ENCODE results near the gene CEACAM6. TPM values are rescaled to one million over a fixed set of nuclear protein-coding genes. Genes with fewer than 3 reads are reported as not detected.

The CEACAM6 gene
- total and polyA plus RNA-seq, 9 of the 15 experiments (the other 6 are each of a cell fraction or from before 2014, with no cell fraction given) = 0.24 TPM; not detected in 8

GRCh38 chr19:41792513-41793413 is 37.4 kb downstream of the CEACAM6 start:
- WGBS (ENCODE audit: insufficient coverage, low coverage, missing lambda C conversion rate) = 2% methylated on average over 22 of the region's 22 CpGs
- BruUV-seq (replicated peaks) = no TSS peak
- no peaks in the 10 kb centered on the region for H3K4me1 ChIP-seq (replicated peaks in 1 of 2; ENCODE audit: control insufficient read depth in 2 of 2, insufficient read depth in 2 of 2, low read length in 2 of 2)
- no peak overlapping the region for H3K4me3 ChIP-seq
- intact Hi-C loops (cut with micrococcal nuclease) (loop anchor here (2.0 kb wide), 1 partner anchor 28 kb away; no protein-coding TSS in a partner anchor), in situ Hi-C loops (cut with MboI) (loop anchor here (10.0 kb wide), 1 partner anchor 162 kb away; the partner anchor contains the start of gene RABAC1)
- ATAC-seq = peak; percentile 91
- no peaks in the 10 kb centered on the region for H3K79me2 ChIP-seq (ENCODE audit: control insufficient read depth, insufficient read depth, low read length)
- no peaks in the 10 kb centered on the region for H3K36me3 ChIP-seq (ENCODE audit: control insufficient read depth, insufficient read depth, low read length)
- peaks cover 5 to 23% of the 10 kb centered on the region in 2 experiments; a peak in 4 of 5 replicates for H3K27me3 ChIP-seq (ENCODE audit: control insufficient read depth in 2 of 2, insufficient read depth in 2 of 2, low read length in 2 of 2)
- H3K9me1 ChIP-seq (ENCODE audit: control insufficient read depth, insufficient read depth, low read length) = no peaks in the 10 kb centered on the region
- CTCF ChIA-PET (ENCODE audit: low intra/inter-chr PET ratio) = interaction anchor here (0.7 to 2.0 kb wide), 5 partner anchors 28 to 165 kb away, joined by 4 to 16 read pairs (median 6); no protein-coding TSS in a partner anchor
- FAIRE-seq = peak; percentile 88
- H3K9ac ChIP-seq (ENCODE audit: insufficient read depth in 1 of 2, low read depth in 2 of 2, low read length in 2 of 2) = no peak overlapping the region
- H2AFZ ChIP-seq (ENCODE audit: low read depth, low read length) = no peak overlapping the region
- H3K9me3 ChIP-seq (replicated peaks; ENCODE audit: control insufficient read depth, insufficient read depth, low read depth, low read length) = no peaks in the 10 kb centered on the region
- H3K27ac ChIP-seq (ENCODE audit: extremely low read depth, low read depth, low read length) = no peak overlapping the region
- POLR2A ChIA-PET = interaction anchor here (0.6 to 1.3 kb wide), 6 partner anchors 9 to 833 kb away, joined by 3 to 6 read pairs (median 4); partner anchors contain the start of gene RPS19
- DNase-seq (ENCODE audit: extremely low read depth in 1 of 4, low spot score in 3 of 4) = peak; percentile 53 to 77 (median 74)
- no peaks in the 10 kb centered on the region for H4K20me1 ChIP-seq (replicated peaks; ENCODE audit: control insufficient read depth, insufficient read depth, low read length)
- no peak overlapping the region for H3K4me2 ChIP-seq (ENCODE audit: insufficient read depth, low read length)
- TF ChIP-seq RAD21 (CRISPR knock-in tag; conservative IDR thresholded peaks at IDR 0.05 in 1 of 2, IDR thresholded peaks at IDR 0.05 in 1 of 2) (peak in 1 of 2 experiments; percentile 67; a peak in 3 of 4 replicates), BHLHE40 (IDR thresholded peaks at IDR 0.05; ENCODE audit: low read length) (0 out of 2 replicates have a peak, but pooled peaks have one; percentile 16), CTCF (IDR thresholded peaks at IDR 0.05 in 2 of 3, conservative IDR thresholded peaks at IDR 0.05 in 1 of 3; ENCODE audit: insufficient read depth in 2 of 3, low read depth in 1 of 3, low read length in 3 of 3) (peak; percentile 87 to 93 (median 90)), CTCFL (IDR thresholded peaks at IDR 0.05; ENCODE audit: borderline replicate concordance, insufficient read depth, low read depth, low read length, poor library complexity, severe bottlenecking) (peak; percentile 70), SMC3 (conservative IDR thresholded peaks at IDR 0.05; ENCODE audit: insufficient read depth, low read depth, low read length) (peak; percentile 76), MYC (IDR thresholded peaks at IDR 0.05; ENCODE audit: low read depth, low read length) (0 out of 2 replicates have a peak, but pooled peaks have one; percentile 42), MYC (CRISPR knock-in tag; IDR thresholded peaks at IDR 0.05; ENCODE audit: borderline replicate concordance, low read depth) (no peak)
- TF ChIP-seq, protein P1, sequence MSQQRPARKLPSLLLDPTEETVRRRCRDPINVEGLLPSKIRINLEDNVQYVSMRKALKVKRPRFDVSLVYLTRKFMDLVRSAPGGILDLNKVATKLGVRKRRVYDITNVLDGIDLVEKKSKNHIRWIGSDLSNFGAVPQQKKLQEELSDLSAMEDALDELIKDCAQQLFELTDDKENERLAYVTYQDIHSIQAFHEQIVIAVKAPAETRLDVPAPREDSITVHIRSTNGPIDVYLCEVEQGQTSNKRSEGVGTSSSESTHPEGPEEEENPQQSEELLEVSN (IDR thresholded peaks at IDR 0.05; ENCODE audit: borderline replicate concordance in 1 of 2, extremely low read depth in 1 of 2, insufficient read depth in 1 of 2, insufficient read length in 1 of 2, low read depth in 1 of 2, low read length in 1 of 2, poor library complexity in 1 of 2, severe bottlenecking in 1 of 2) = peak in 1 of 2 experiments; percentile 46
